NCI-H2227 treated with DMSO at 0.1 percent for 48 hours (cell line): ENCODE results near the gene CCDC88C.

Source experiments
- DNase-seq: peaks from one replicate; lab custom pipeline; 2025; lab: John Stamatoyannopoulos, UW

Gene CCDC88C

DNA sequence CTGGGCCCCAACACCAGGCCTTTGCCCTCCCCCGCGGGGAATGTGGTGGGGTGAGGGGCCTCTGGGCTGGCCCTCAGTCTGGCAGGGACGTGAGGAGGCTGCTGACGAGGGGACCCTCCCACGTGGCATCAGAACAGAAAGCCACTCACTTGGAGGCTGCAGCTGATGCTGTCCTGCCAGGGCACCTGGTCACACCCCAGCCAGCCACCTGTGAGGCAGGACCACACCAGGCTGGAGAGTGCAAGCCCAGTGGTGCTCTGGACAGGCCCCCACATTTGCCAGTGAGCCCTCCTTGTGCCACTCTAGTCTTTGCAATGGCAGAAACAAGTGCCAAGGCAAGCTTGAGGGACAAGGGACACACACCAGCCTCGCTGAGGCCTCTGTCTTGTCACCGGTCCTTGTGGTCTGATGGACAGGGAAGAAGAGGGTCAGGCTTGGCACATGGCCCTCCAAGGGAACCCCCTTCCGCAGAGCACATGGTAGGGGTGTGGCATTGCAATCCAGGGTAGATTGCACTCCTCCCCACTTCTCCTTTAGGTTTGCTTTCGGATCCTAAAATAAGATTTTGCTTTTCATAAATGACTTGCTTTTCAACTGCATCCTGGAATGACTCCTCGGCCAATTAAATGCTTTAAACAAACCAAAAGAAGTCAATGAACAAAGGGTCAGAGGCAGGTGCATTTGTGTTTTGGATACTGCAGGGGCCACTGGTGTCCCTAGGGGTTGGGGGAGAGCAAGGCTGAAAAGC, 53.7 kb downstream of the CCDC88C start:
- DNase-seq = no peak

DNA sequence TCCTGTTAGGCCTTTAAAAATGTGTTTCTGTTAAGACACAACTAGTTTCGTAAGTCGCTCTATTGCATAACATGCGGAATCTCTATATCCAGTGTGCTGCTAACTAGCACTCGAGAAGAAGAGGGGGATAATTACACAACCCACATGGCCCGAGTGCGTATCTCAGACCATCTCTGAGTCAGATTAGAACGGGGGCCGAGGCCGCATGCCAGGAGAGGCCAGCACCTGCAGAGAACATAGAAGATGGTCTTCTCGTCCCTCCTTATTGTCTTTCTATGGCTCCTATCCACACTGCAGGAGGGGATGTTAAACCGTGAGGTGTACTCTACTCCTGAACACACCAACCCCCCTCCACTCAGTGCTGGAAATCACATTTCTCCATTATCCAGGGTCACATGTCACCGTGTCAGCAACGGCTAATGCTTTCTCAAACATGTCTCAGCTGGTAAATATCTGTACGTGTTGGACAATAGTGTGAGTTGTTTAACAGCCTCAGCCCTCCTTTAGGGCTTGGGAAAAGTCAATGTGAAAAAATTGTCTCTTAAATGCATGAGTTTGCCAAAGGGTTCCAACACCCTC, 56.3 kb downstream of the CCDC88C start:
- DNase-seq = peak; percentile 35

- DNase-seq = no peak
Observed at GRCh38 chr14:91360490-91361232, 57.0 kb downstream of the CCDC88C start.

DNA sequence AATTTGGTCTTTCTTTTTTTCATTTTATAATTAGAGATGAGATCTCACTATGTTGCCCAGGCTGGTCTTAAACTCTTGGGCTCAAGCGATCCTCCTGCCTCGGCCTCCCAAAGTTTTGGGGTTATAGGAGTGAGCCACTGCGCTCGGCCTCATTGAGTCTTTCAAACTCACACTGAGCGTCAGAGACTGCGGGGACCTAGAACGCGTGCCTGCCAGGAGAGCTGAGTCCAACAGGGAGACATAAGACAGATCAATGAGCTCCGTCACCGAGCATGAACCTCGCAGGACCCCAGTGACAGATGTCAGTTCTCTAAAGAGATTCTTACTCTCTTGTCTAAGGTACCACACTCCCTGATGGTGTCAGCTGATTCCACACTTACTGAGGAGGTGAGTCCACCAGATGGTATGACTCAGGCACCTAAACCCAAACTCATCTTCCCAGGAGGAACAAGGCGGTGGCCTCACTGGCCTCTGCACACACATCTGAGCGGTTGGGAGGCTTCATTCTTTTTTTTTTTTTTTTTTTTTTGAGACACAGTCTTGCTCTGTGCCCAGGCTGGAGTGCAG, 58.9 kb downstream of the CCDC88C start:
- no peak for DNase-seq

- no peak for DNase-seq
Observed at GRCh38 chr14:91358025-91358319, 59.6 kb downstream of the CCDC88C start.

GRCh38 chr14:91357272-91358024, 60.2 kb downstream of the CCDC88C start:
- no peak for DNase-seq

DNA sequence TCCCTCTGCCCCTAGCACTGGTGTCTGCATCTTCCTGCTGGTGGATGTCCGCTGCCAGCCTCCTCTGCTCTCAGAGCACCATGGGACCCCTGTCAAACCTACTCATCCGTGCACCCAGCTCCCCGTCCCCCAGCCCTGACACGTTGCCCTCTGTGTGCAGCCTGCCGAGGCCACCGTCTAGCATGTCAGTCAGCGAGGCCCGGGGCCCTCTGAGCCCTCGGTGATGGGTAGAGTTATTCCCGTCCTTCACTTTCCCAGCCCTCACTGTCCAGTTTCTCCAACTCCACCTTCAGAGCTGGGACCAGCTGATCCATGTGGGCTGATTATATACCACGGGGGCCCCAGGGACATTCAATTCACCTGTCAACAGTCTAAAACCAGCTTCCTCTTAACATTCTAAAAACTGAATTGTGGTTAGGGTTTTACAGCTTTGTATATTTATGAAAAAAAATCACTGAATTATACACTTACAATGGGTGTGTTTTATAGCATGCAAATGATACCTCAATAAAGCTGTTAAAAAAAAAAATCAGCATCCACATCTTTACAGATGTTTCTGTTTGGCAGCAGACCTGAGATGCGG, 61.3 kb downstream of the CCDC88C start:
- no peak for DNase-seq

- no peak for DNase-seq
Observed at GRCh38 chr14:91354979-91355685, 62.5 kb downstream of the CCDC88C start.

DNA sequence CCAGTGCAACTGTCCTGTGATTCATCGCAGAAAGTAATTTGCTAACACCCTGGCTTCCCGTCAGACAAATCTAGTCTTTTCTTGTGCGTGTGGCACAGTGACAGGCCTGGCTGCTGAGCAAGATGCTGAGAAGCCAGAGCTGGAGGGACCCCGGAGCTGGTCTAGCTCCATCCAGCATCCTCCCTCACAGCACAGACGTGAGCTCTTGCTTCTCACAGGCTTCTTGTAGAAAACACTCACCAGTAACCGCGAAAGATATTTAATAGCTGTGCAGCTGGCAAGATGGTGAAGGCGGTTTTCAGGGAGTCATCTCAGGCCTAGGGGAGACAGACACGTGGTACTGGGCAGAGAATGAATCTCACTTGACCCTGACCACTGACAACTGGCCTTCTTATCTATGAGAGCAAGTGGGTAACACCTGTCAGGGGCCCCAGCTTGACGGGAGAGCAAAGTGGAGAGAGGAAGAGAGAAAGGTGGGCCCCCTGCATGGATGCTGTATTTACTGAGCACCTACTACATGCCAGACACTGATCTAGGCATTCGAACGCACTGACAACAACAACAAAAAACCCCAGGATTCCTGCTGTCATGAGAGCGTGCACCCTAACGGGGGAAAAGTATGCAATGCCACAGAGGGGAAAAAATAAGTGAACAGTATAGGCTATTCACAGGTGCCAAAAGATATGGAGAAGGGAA, 63.3 kb downstream of the CCDC88C start:
- no peak for DNase-seq

GRCh38 chr14:91352728-91353692, 64.6 kb downstream of the CCDC88C start:
- no peak for DNase-seq

DNA sequence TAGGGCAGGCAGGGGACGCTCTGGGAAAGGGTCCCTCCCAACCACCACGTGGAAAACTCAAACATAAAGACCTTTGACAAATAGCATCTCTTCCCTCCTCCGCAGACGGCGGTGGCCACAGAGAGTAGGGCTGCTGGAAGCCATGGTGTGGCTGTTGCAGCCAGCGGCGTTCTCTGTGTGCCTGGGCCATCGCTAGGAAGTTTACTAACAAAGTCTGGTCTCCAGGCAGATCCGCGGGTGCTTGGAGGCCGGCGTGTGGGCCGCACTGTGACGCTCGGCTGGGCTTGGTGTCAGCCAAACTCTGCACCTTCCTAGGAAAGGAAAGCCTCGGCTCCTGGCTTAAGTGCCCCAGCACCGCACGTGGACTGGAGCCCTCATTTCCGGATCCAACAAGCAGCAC, 65.6 kb downstream of the CCDC88C start:
- DNase-seq = no peak

GRCh38 chr14:91351512-91351862, 66.1 kb downstream of the CCDC88C start:
- no peak for DNase-seq

DNA sequence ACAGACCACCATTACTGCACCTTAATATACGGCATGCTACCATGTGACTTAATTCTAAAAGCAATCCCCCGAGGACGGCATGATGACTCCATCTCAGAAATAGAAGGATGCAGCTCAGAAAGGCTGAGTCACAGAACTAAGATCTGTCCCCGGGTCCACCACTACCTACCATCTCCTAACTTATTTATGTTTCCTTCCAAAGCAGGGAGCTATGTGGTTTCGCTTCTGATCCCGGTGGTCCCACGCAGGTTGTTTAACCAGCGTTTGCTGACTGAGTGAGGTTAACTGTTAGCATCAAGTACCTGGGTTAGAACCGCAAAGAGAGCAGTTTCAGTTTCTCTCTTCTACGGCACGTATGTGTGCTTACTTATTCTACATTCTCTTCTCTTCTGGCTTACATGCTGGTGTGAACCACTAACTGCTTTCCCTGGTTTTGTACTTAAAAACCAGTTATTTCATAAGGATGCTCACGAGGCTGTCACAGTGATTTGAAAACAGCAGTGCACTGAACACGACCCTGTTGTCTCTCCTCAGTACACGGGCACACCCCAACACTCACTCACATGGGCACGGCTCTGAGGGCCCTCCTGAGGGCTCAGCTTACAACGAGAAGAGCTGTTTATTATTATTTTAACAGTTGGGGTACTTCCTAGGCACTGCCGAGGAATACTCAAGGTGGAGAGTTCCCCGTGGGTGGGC, 66.7 kb downstream of the CCDC88C start:
- DNase-seq = no peak

- DNase-seq = no peak
Observed at GRCh38 chr14:91350483-91350812, 67.2 kb downstream of the CCDC88C start.

DNA sequence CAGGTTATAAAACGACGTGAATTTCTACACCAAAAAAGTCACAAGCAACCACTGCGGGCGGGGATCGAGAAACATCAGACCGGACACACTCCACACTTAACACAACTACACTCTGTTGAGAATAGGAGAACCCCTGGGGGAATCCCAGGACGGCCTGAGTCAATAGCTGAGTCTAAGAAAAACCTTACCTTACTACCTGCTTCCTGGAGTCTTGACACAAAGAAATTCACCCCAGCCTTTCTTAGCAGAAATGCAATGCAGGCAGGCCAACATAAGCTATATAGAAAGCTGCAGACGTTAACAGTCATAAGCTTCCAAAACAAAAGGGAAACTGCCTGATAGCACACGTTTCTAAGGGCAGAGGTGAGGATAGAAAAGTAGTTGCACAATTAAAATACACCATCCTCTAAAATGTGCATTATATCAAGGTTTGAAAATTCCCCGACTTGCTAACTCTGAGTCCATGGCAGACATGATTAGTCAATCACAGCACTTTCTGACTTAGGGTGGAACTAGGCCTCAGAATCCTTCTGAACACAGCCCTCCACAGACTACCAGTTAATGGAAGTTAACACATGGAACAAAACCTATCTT, 68.0 kb downstream of the CCDC88C start:
- DNase-seq = no peak

- DNase-seq = no peak
Observed at GRCh38 chr14:91348845-91349465, 68.7 kb downstream of the CCDC88C start.

DNA sequence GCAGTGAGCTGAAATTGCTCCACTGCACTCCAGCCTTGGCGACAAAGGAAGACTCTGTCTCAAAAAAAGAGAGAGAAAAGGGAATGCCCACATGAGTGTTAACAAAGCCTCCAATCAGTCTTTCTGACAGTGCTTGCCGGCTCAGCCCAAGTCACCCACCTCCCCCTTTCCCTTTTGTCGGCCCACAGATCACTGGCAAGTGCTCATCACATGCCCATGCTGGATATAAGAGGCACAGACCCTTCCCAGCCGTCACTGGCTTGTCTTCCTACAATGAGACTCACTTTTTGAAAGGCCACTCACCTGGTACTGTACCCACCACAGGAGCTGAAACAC, 70.8 kb downstream of the CCDC88C start:
- DNase-seq = no peak

DNA sequence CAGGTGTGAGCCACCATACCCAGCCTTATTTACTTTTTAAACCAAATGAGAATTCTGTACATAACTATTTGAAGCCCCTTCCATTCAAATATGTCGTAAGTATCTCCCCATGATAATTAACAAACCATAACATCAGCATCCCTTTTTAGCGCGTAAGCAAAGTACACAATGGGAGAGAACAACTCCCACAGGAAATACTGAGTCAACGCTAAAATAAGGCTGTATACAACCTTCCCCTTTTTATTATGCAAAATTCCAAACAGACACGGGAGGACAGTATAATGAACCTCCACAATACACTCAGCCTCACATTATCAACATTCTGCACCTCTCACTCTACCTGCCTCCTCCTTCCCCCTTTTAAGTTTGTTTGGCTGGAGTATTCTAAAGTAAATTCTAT, 73.5 kb downstream of the CCDC88C start:
- DNase-seq = no peak
